ENCODE measurements around the gene TCF12.

The TCF12 gene

DNA sequence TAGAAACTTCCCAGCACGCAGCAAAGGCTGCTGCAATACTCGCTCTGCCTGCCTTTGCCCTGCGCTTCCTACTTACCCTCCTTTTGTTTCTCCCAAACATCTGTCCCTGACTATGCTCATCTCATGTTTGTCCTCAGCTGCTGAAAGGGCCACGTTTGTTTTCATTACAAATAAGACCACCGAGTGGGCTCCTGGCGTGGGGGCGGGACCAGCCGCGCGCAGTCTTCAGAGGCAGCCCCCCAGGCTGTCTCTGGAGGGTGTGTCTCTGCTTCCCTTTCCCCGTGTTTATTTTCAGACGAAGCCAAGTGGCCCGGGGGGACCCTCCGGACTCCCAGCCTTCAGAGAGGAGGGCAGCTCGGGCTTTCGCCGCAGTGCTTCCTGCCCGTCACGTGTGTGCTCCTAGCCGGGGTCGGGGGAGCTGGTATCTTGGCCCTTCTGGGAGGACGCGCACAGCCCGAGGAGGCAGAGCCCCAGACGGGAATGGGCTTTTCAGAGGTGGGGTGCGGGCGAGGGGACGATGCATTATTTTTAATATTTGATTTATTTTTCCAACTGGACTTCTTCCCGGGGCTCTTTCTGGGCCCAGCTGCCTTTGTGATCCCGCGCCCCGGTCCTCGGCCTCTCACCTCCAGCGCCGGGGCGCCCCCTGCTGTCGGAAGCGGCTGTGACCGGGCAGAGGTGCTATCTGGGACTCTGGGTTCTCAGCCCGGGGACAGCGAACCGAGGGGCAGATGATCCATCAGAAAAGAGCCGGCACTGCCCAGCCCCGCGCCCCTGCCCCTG, 387.9 kb downstream of the TCF12 start:
- Histone ChIP-seq H2AFZ (ENCODE audit: low read length) (peak overlapping the region; percentile 96), H3K36me3 (replicated peaks in 1 of 2; ENCODE audit: control insufficient read depth in 2 of 2, insufficient read depth in 2 of 2, low read length in 2 of 2) (no peaks in the 10 kb centered on the region), H3K79me1 (ENCODE audit: low read depth, low read length) (no peaks in the 10 kb centered on the region), H4K8ac (ENCODE audit: low read depth, low read length) (no peak overlapping the region), H3K4me3 (ENCODE audit: low read length in 2 of 2) (peak overlapping the region; percentile 43 to 74), H3K18ac (ENCODE audit: low read length) (peak overlapping the region; percentile 98), H3K9me3 (replicated peaks in 1 of 2; ENCODE audit: control insufficient read depth in 2 of 2, insufficient read depth in 1 of 2, low read depth in 1 of 2, low read length in 2 of 2) (no peaks in the 10 kb centered on the region), H3K4me1 (ENCODE audit: control insufficient read depth in 2 of 2, insufficient read depth in 1 of 2, low read depth in 1 of 2, low read length in 2 of 2) (peaks cover 3 to 4% of the 10 kb centered on the region in 2 donors), H2BK12ac (ENCODE audit: low read length) (no peak overlapping the region), H3K4ac (ENCODE audit: low read length) (no peak overlapping the region), H3K27ac (replicated peaks; ENCODE audit: low read length) (peak overlapping the region; percentile 61), H2BK15ac (ENCODE audit: low read length) (peak overlapping the region; percentile 97), H2BK120ac (ENCODE audit: low read depth, low read length) (peak overlapping the region; percentile 64), H3K14ac (ENCODE audit: low read length) (peak overlapping the region; percentile 14), H4K91ac (ENCODE audit: low read depth, low read length, poor library complexity) (peak overlapping the region; percentile 9), H3K23ac (ENCODE audit: low read depth, low read length, poor library complexity) (peak overlapping the region; percentile 11), H2BK5ac (ENCODE audit: low read length) (peak overlapping the region; percentile 22), H3K27me3 (ENCODE audit: control insufficient read depth in 3 of 3, insufficient read depth in 3 of 3, low read depth in 1 of 3, low read length in 3 of 3) (no peaks in the 10 kb centered on the region), H2AK5ac (ENCODE audit: low read depth, low read length) (no peak overlapping the region), H3K4me2 (ENCODE audit: insufficient read depth, low read length, poor library complexity, severe bottlenecking) (peak overlapping the region; percentile 59), H3K9ac (ENCODE audit: low read depth, low read length, poor library complexity) (peak overlapping the region; percentile 64)
- DNase-seq (ENCODE audit: low spot score), result peak; percentile 78
- WGBS, 2 donors (ENCODE audit: extremely low coverage in 2 of 2, insufficient read length in 2 of 2, insufficient replicate concordance in 1 of 2), result no CpG with 5 or more reads among the region's 45 CpGs

DNA sequence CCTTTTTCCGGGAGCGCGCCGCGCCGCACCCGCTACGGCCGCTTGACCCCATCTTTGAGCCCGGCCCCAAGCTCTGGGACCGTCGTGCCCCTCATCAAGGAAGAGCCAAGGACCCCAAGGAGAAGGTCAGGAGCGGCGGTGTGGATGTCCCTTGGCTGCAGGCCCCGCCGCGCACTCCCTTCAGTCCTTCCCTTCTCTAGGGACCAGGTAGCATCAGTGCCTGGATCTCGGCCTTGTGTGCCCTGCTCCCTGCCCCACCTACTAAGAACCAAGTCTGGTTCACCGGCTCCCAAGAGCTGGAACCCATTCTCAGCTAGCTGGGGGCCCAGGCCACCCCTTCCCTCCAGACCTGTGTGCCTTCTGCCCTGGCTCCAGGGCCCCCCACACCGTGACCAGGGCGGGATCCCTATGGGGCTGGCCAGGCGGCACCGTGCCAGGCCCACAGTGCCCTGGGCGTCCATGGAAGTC, 388.5 kb downstream of the TCF12 start:
- Histone ChIP-seq H3K36me3 (replicated peaks in 1 of 2; ENCODE audit: control insufficient read depth in 2 of 2, insufficient read depth in 2 of 2, low read length in 2 of 2) (no peaks in the 10 kb centered on the region), H3K14ac (ENCODE audit: low read length) (peak overlapping the region; percentile 14), H3K27ac (replicated peaks; ENCODE audit: low read length) (no peak overlapping the region), H3K9ac (ENCODE audit: low read depth, low read length, poor library complexity) (peak overlapping the region; percentile 64), H3K79me1 (ENCODE audit: low read depth, low read length) (no peaks in the 10 kb centered on the region), H3K4me1 (ENCODE audit: control insufficient read depth in 2 of 2, insufficient read depth in 1 of 2, low read depth in 1 of 2, low read length in 2 of 2) (peaks cover 3 to 4% of the 10 kb centered on the region in 2 donors), H2AK5ac (ENCODE audit: low read depth, low read length) (peak overlapping the region; percentile 86), H3K27me3 (ENCODE audit: control insufficient read depth in 3 of 3, insufficient read depth in 3 of 3, low read depth in 1 of 3, low read length in 3 of 3) (no peaks in the 10 kb centered on the region), H4K91ac (ENCODE audit: low read depth, low read length, poor library complexity) (peak overlapping the region; percentile 9), H3K4me2 (ENCODE audit: insufficient read depth, low read length, poor library complexity, severe bottlenecking) (peak overlapping the region; percentile 59), H2AFZ (ENCODE audit: low read length) (peak overlapping the region; percentile 96), H2BK120ac (ENCODE audit: low read depth, low read length) (peak overlapping the region; percentile 64), H2BK5ac (ENCODE audit: low read length) (no peak overlapping the region), H4K8ac (ENCODE audit: low read depth, low read length) (peak overlapping the region; percentile 66), H2BK15ac (ENCODE audit: low read length) (peak overlapping the region; percentile 97), H3K18ac (ENCODE audit: low read length) (peak overlapping the region; percentile 98), H2BK12ac (ENCODE audit: low read length) (peak overlapping the region; percentile 26), H3K4ac (ENCODE audit: low read length) (no peak overlapping the region), H3K9me3 (replicated peaks in 1 of 2; ENCODE audit: control insufficient read depth in 2 of 2, insufficient read depth in 1 of 2, low read depth in 1 of 2, low read length in 2 of 2) (no peaks in the 10 kb centered on the region), H3K23ac (ENCODE audit: low read depth, low read length, poor library complexity) (peak overlapping the region; percentile 11), H3K4me3 (ENCODE audit: low read length in 2 of 2) (no peak overlapping the region)
- no CpG with 5 or more reads among the region's 24 CpGs for WGBS, 2 donors (ENCODE audit: extremely low coverage in 2 of 2, insufficient read length in 2 of 2, insufficient replicate concordance in 1 of 2)
- no peak for DNase-seq (ENCODE audit: low spot score)

DNA sequence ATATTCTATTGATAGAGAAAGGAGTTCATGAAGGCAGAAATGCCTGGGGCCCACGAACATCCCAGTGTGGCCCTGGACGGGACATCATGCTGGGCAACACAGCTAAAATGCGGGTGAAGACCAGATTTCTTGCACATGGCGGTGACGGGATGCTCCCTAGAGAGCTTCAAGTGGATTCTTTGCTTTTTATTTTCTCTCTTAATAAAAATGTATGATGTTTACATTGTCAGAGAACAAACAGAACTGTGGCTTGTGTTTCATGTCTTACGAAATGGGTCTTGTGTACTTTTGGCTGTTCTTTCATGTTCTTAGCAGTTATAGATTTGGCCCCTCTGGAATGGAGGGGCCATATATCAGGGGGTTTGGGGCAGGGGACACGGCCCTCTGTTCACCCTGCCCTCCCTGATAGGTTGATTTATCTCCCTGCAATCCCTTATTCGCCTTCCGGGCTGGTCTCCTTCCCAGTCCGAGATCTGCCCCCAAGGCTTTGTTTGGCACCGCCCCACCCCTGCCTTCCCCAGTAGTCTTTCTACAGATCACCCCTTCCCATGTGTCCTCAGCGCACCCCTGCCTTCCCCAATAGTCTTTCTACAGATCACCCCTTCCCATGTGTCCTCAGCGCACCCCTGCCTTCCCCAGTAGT, 389.2 kb downstream of the TCF12 start:
- H3K9me3 ChIP-seq (replicated peaks in 1 of 2; ENCODE audit: control insufficient read depth in 2 of 2, insufficient read depth in 1 of 2, low read depth in 1 of 2, low read length in 2 of 2), result no peaks in the 10 kb centered on the region
- no peak overlapping the region for H4K8ac ChIP-seq (ENCODE audit: low read depth, low read length)
- no peaks in the 10 kb centered on the region for H3K79me1 ChIP-seq (ENCODE audit: low read depth, low read length)
- no peak overlapping the region for H3K23ac ChIP-seq (ENCODE audit: low read depth, low read length, poor library complexity)
- no peak overlapping the region for H3K14ac ChIP-seq (ENCODE audit: low read length)
- no peak overlapping the region for H2AFZ ChIP-seq (ENCODE audit: low read length)
- no peak overlapping the region for H3K27ac ChIP-seq (replicated peaks; ENCODE audit: low read length)
- DNase-seq (ENCODE audit: low spot score), result no peak
- whole genome bisulfite sequencing, 2 donors (ENCODE audit: extremely low coverage in 2 of 2, insufficient read length in 2 of 2, insufficient replicate concordance in 1 of 2), result no CpG with 5 or more reads among the region's 13 CpGs
- H4K91ac ChIP-seq (ENCODE audit: low read depth, low read length, poor library complexity), result no peak overlapping the region
- no peak overlapping the region for H2BK120ac ChIP-seq (ENCODE audit: low read depth, low read length)
- no peak overlapping the region for H3K18ac ChIP-seq (ENCODE audit: low read length)
- no peak overlapping the region for H3K4me3 ChIP-seq (ENCODE audit: low read length in 2 of 2)
- no peak overlapping the region for H3K9ac ChIP-seq (ENCODE audit: low read depth, low read length, poor library complexity)
- peaks cover 4 to 5% of the 10 kb centered on the region in 2 donors for H3K4me1 ChIP-seq (ENCODE audit: control insufficient read depth in 2 of 2, insufficient read depth in 1 of 2, low read depth in 1 of 2, low read length in 2 of 2)
- no peak overlapping the region for H3K4me2 ChIP-seq (ENCODE audit: insufficient read depth, low read length, poor library complexity, severe bottlenecking)
- H3K4ac ChIP-seq (ENCODE audit: low read length), result no peak overlapping the region
- H3K27me3 ChIP-seq (ENCODE audit: control insufficient read depth in 3 of 3, insufficient read depth in 3 of 3, low read depth in 1 of 3, low read length in 3 of 3), result no peaks in the 10 kb centered on the region
- H2BK15ac ChIP-seq (ENCODE audit: low read length), result no peak overlapping the region
- no peaks in the 10 kb centered on the region for H3K36me3 ChIP-seq (replicated peaks in 1 of 2; ENCODE audit: control insufficient read depth in 2 of 2, insufficient read depth in 2 of 2, low read length in 2 of 2)
- H2AK5ac ChIP-seq (ENCODE audit: low read depth, low read length), result peak overlapping the region; percentile 86
- H2BK12ac ChIP-seq (ENCODE audit: low read length), result no peak overlapping the region
- H2BK5ac ChIP-seq (ENCODE audit: low read length), result no peak overlapping the region

DNA sequence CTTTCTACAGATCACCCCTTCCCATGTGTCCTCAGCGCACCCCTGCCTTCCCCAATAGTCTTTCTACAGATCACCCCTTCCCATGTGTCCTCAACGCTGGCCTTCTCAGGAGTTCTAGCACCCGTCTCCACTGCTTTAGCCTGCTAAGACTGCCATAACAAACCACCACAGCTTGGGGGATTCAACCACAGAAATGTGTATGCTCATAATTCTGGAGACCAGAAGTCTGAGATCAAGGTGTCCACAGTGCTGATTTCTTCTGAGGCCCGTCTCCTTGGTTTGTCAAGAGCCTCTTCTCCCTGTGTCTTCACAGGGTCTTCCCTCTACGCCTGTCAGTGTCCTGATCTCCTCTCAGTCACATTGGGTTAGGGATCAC, 389.7 kb downstream of the TCF12 start:
- H3K4ac ChIP-seq (ENCODE audit: low read length), result no peak overlapping the region
- no peaks in the 10 kb centered on the region for H3K9me3 ChIP-seq (replicated peaks in 1 of 2; ENCODE audit: control insufficient read depth in 2 of 2, insufficient read depth in 1 of 2, low read depth in 1 of 2, low read length in 2 of 2)
- no peak overlapping the region for H4K91ac ChIP-seq (ENCODE audit: low read depth, low read length, poor library complexity)
- H3K14ac ChIP-seq (ENCODE audit: low read length), result no peak overlapping the region
- H3K36me3 ChIP-seq (replicated peaks in 1 of 2; ENCODE audit: control insufficient read depth in 2 of 2, insufficient read depth in 2 of 2, low read length in 2 of 2), result no peaks in the 10 kb centered on the region
- H3K9ac ChIP-seq (ENCODE audit: low read depth, low read length, poor library complexity), result no peak overlapping the region
- H4K8ac ChIP-seq (ENCODE audit: low read depth, low read length), result no peak overlapping the region
- no peak overlapping the region for H3K27ac ChIP-seq (replicated peaks; ENCODE audit: low read length)
- no peak overlapping the region for H3K4me3 ChIP-seq (ENCODE audit: low read length in 2 of 2)
- H2BK12ac ChIP-seq (ENCODE audit: low read length), result no peak overlapping the region
- no peak overlapping the region for H2AFZ ChIP-seq (ENCODE audit: low read length)
- H2BK5ac ChIP-seq (ENCODE audit: low read length), result no peak overlapping the region
- no peak overlapping the region for H2BK120ac ChIP-seq (ENCODE audit: low read depth, low read length)
- H3K23ac ChIP-seq (ENCODE audit: low read depth, low read length, poor library complexity), result no peak overlapping the region
- H3K79me1 ChIP-seq (ENCODE audit: low read depth, low read length), result no peaks in the 10 kb centered on the region
- H3K18ac ChIP-seq (ENCODE audit: low read length), result no peak overlapping the region
- WGBS, 2 donors (ENCODE audit: extremely low coverage in 2 of 2, insufficient read length in 2 of 2, insufficient replicate concordance in 1 of 2), result no CpG with 5 or more reads among the region's 5 CpGs
- H2AK5ac ChIP-seq (ENCODE audit: low read depth, low read length), result no peak overlapping the region
- no peak overlapping the region for H3K4me2 ChIP-seq (ENCODE audit: insufficient read depth, low read length, poor library complexity, severe bottlenecking)
- no peak for DNase-seq (ENCODE audit: low spot score)
- H2BK15ac ChIP-seq (ENCODE audit: low read length), result no peak overlapping the region
- H3K4me1 ChIP-seq (ENCODE audit: control insufficient read depth in 2 of 2, insufficient read depth in 1 of 2, low read depth in 1 of 2, low read length in 2 of 2), result peaks cover 4 to 5% of the 10 kb centered on the region in 2 donors
- no peaks in the 10 kb centered on the region for H3K27me3 ChIP-seq (ENCODE audit: control insufficient read depth in 3 of 3, insufficient read depth in 3 of 3, low read depth in 1 of 3, low read length in 3 of 3)

Measured in neuronal stem cell (in vitro differentiated cells).